DMS 273 (cell line): ENCODE measurements around the gene ZNF747.
A peak's percentile ranks its signal among the peaks of the same experiment; 100 is the strongest.
"Not testable (repeated sequence)": the region's sequence is repeated elsewhere in the genome, so short reads cannot be mapped to it uniquely, and the experiment has no call there.

Experiments
- DNase-seq: peaks from one replicate; lab custom pipeline; 2025; ENCODE audit not compliant: unreplicated experiment; lab: John Stamatoyannopoulos, UW

Gene ZNF747

GRCh38 chr16:30535106-30535776, 583 bp upstream of the ZNF747 start:
- DNase-seq = no peak

GRCh38 chr16:30533748-30534367, 800 bp downstream of the ZNF747 start:
- no peak for DNase-seq

- DNase-seq = no peak
Observed at GRCh38 chr16:30533146-30533522, 1.5 kb downstream of the ZNF747 start.

GRCh38 chr16:30532285-30533145, 2.1 kb downstream of the ZNF747 start:
- DNase-seq = no peak

- DNase-seq = no peak
Observed at GRCh38 chr16:30530163-30531037, 4.3 kb downstream of the ZNF747 start.

- no peak for DNase-seq
Observed at GRCh38 chr16:30528799-30529457, 5.7 kb downstream of the ZNF747 start.

GRCh38 chr16:30527635-30528178, 7.0 kb downstream of the ZNF747 start:
- no peak for DNase-seq

- DNase-seq = peak; percentile 100
Observed at GRCh38 chr16:30526823-30527634, 7.6 kb downstream of the ZNF747 start.

- peak; percentile 83 for DNase-seq
Observed at GRCh38 chr16:30526137-30526822, 8.4 kb downstream of the ZNF747 start, which contains the start of gene ZNF768. ZNF768 (minus strand) TSS chr16:30526566; CDS start chr16:30526413, 153 bp downstream.

- DNase-seq = no peak
Observed at GRCh38 chr16:30525844-30526136, 8.9 kb downstream of the ZNF747 start.

- no peak for DNase-seq
Observed at GRCh38 chr16:30524575-30525568, 9.8 kb downstream of the ZNF747 start.

GRCh38 chr16:30523768-30524574, 10.7 kb downstream of the ZNF747 start:
- no peak for DNase-seq

- DNase-seq = not testable (repeated sequence)
Observed at GRCh38 chr16:30522702-30523463, 11.8 kb downstream of the ZNF747 start.

- DNase-seq = no peak
Observed at GRCh38 chr16:30521873-30522641, 12.6 kb downstream of the ZNF747 start.

- no peak for DNase-seq
Observed at GRCh38 chr16:30521476-30521872, 13.2 kb downstream of the ZNF747 start.
